Ascending aorta (tissue), 2 donors: ENCODE measurements around the gene SNX17. TPM values are rescaled to one million over a fixed set of nuclear protein-coding genes. Genes with fewer than 3 reads are reported as not detected.

Source experiments
- DNase-seq, 2 donors: peaks; one replicate each; pipeline ENCODE4 v3.0.0-alpha.2; 2019; ENCODE audit warnings: low spot score in 2 of 2
- H3K27ac ChIP-seq, 2 donors: fragments of 200-600 bp; sonication (generic); one replicate each; pipeline ENCODE4 v1.5.1; 2016 to 2017; ENCODE audit warnings: mild to moderate bottlenecking in 1 of 2
- H3K27me3 ChIP-seq: fragments of 200-600 bp; sonication (generic); one replicate; pipeline ENCODE4 v1.5.1; 2017
- H3K36me3 ChIP-seq, 2 donors: fragments of 200-600 bp; sonication (generic); one replicate each; pipeline ENCODE4 v1.5.1; 2016
- H3K4me1 ChIP-seq, 2 donors: fragments of 200-600 bp; sonication (generic); one replicate each; pipeline ENCODE4 v1.5.1; 2016 to 2017; ENCODE audit warnings: mild to moderate bottlenecking in 1 of 2
- H3K4me3 ChIP-seq, 2 donors: fragments of 200-600 bp; sonication (generic); one replicate each; pipeline ENCODE4 v1.5.1; 2016 to 2017; ENCODE audit warnings: mild to moderate bottlenecking in 1 of 2
- H3K9me3 ChIP-seq, 2 donors: fragments of 200-600 bp; sonication (generic); one replicate each; pipeline ENCODE4 v1.5.1; 2016
- intact Hi-C: fragments of 100-400 bp; cut with DNase I; formaldehyde crosslinking; loops from one replicate; pipeline ENCODE4 v1.15.1; 2023
- total RNA-seq: library from RNA; depleted of rRNA; stranded (reverse); fragments of >200 nt; gene quantifications from one replicate; pipeline ENCODE4 v1.1.0, GENCODE V29; 2016
- TF ChIP-seq, protein P1 (sequence below), 3 experiments: fragments of 200-600 bp in 2 of 3; fragments of 450-650 bp in 1 of 3; sonication (generic) in 2 of 3; IDR thresholded peaks; one replicate each; pipeline ENCODE4 v1.5.1; 2016 to 2019; ENCODE audit warnings: antibody characterized with exemption in 3 of 3, mild to moderate bottlenecking in 1 of 3, moderate library complexity in 1 of 3

SNX17 gene
- total RNA-seq, 1 donor from 2014 or later, result 94.0 TPM

DNA sequence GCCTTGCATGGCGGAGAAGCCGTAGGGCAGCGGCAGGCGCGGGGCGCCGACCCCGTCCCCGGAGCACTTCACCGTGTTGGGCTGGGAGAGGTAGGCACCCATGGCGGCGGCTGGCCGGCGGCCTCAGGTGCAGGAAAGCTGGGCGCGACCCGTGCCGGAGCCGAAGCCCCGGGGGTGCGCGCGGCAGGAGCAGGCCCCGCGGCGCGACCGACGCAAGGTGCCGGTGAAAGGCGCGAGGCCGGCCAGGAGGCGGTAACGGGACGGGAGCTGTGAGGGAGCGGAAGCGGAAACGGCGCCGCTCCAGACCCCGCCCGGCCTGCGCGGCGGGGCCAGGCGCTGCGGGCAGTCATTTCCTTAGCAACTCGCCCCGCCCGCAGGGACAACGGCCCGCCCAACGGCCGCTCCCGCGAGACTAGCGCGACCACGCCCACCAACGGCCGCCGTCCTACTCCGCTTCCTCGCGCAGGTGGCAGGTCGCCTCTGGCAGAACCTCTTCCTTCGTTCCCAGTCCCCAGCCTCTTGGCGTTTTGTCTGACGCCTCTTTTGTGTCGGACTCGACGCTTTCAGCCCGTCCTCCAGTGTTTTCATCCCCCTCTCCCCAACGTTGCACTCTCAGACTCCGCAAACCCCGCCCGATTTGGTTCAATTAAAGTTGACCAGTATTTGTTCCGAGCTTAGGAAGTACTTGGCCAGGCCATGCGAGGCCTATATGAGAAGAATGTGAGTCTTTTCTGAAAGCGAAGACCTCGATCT, 39.1 kb downstream of the SNX17 start, which contains the start of gene PPM1G:
TSS of gene PPM1G (minus strand) at position 271 of the 753 bp plus-strand sequence. CDS start at position 102, 169 bp downstream.
- H3K4me3 ChIP-seq, result peak within 1 kb of the TSS; percentile 96 to 97
- H3K27ac ChIP-seq, result peak within 1 kb of the TSS; percentile 80 to 91
- H3K4me1 ChIP-seq, result peaks cover 6 to 12% of the 10 kb centered on the region in 2 donors
- no peaks in the 10 kb centered on the region for H3K9me3 ChIP-seq
- no peaks in the 10 kb centered on the region for H3K27me3 ChIP-seq
- H3K36me3 ChIP-seq, result no peaks in the 10 kb centered on the region
- intact Hi-C loops, result loop anchor here (1.0 to 5.0 kb wide), 5 partner anchors 19 to 80 kb away; partner anchors contain the start of genes EIF2B4, IFT172, NRBP1 and SNX17
- peak; percentile 56 to 95 for DNase-seq
- TF ChIP-seq, protein P1, sequence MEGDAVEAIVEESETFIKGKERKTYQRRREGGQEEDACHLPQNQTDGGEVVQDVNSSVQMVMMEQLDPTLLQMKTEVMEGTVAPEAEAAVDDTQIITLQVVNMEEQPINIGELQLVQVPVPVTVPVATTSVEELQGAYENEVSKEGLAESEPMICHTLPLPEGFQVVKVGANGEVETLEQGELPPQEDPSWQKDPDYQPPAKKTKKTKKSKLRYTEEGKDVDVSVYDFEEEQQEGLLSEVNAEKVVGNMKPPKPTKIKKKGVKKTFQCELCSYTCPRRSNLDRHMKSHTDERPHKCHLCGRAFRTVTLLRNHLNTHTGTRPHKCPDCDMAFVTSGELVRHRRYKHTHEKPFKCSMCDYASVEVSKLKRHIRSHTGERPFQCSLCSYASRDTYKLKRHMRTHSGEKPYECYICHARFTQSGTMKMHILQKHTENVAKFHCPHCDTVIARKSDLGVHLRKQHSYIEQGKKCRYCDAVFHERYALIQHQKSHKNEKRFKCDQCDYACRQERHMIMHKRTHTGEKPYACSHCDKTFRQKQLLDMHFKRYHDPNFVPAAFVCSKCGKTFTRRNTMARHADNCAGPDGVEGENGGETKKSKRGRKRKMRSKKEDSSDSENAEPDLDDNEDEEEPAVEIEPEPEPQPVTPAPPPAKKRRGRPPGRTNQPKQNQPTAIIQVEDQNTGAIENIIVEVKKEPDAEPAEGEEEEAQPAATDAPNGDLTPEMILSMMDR (IDR thresholded peaks at IDR 0.05), result no peak

DNA sequence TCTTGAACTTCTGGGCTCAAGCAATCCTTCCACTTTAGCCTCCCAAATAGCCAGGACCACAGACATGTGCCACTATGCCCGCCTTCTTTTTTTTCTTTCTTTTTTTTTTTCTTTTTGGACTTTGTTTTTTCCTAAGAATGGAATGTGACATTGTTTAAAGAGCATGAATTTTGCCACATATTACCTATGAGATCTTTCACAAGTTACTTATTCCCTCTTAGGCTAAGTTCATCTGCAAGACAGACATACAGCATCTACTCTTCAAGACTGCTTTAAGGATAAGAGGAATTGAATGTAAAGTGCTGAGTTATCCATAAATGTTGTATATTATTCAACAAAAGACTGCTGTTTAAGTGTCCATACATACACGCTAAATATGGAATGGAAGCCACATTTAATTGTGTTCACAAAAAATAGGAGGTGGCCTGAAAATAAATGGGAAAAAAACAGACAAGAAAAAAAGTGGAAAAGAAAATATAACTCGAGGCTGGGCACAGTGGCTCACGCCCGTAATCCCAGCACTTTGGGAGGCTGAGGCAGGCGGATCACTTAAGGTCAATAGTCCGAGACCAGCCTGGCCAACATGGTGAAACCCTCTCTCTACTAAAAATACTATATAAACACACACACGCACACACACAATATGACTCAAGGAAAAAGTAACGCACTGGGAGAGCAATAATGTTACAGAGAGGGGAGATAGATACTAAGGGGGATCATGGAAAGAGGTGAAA, 42.2 kb downstream of the SNX17 start:
- no peak for DNase-seq
- no peak overlapping the region for H3K27ac ChIP-seq
- H3K9me3 ChIP-seq, result no peaks in the 10 kb centered on the region
- intact Hi-C loops, result no loop called here
- TF ChIP-seq, protein P1 (IDR thresholded peaks at IDR 0.05), result no peak
- H3K4me1 ChIP-seq, result peaks cover 5 to 12% of the 10 kb centered on the region in 2 donors
- H3K27me3 ChIP-seq, result no peaks in the 10 kb centered on the region
- no peaks in the 10 kb centered on the region for H3K36me3 ChIP-seq
- no peak overlapping the region for H3K4me3 ChIP-seq

DNA sequence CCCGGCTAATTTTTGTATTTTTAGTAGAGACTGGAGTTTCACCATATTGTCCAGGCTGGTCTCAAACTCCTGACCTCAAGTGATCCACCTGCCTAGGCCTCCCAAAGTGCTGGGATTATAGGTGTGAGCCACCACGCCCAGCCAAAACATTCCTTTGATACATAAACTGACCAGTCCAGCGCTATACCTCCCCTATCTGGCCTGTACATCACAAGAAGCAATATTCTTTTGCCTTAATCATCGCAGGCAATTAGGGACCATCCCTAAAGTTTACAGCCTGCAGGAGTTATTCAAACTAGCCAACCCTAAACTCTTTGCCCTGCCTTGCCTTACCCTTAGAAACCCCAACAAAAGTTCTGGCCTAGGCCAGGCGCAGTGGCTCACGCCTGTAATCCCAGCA, 45.7 kb downstream of the SNX17 start:
- intact Hi-C loops, result no loop called here
- TF ChIP-seq, protein P1 (IDR thresholded peaks at IDR 0.05), result no peak

DNA sequence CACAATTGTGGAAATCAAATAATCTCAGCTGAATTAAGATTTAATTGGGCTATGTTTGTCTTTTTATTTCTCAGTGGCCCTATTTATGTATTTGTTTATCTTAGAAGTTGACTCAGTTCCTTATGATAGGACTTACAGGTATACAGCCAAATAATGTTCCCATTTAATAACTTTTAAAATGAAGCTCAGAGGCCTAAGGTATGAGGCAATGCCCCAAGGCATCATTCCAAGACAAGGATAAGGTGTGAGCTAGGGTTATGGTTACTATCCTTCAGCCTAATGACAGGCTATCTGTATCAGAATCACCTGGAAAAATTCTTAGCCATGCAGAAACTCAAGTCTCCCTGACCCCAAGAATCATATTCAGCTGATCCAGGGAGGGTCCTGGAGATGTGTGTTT, 50.6 kb downstream of the SNX17 start:
- DNase-seq, result no peak
- Histone ChIP-seq H3K36me3 (no peaks in the 10 kb centered on the region), H3K4me3 (no peak overlapping the region), H3K9me3 (no peaks in the 10 kb centered on the region), H3K27me3 (no peaks in the 10 kb centered on the region), H3K27ac (no peak overlapping the region), H3K4me1 (no peaks in the 10 kb centered on the region)
- intact Hi-C loops, result no loop called here
- TF ChIP-seq, protein P1 (IDR thresholded peaks at IDR 0.05), result no peak

More for the DNA sequence above, 45.7 kb downstream of the SNX17 start:
- H3K4me3 ChIP-seq, result no peak overlapping the region
- H3K27ac ChIP-seq, result no peak overlapping the region
- no peaks in the 10 kb centered on the region for H3K9me3 ChIP-seq
- no peak for DNase-seq
- H3K27me3 ChIP-seq, result no peaks in the 10 kb centered on the region
- H3K4me1 ChIP-seq, result no peaks in the 10 kb centered on the region
- no peaks in the 10 kb centered on the region for H3K36me3 ChIP-seq

DNA sequence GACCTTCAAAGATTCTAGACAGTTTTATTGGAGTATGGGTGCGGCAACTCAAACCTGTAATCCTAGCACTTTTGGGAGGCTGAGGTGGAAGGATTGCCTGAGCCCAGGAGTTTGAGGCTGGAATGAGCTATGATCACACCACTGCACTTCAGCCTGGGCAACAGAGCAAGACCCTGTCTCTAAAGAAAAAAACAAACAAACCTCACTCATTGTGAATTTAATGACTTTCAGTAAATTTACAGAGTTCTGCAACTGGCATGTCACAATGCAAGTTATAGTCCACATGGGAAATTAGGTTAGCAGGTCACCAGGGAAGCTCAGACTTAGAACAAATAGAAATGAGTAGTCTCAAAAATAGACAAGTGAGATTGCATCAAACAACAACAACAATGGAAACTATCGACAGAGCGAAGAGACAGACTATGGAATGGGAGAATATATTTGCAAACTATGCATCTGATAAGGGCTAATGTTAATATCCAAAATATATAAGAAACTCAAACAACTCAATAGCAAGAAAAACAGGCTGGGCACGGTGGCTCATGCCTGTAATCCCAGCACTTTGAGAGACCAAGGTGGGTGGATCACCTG, 51.3 kb downstream of the SNX17 start:
- Histone ChIP-seq H3K27ac (no peak overlapping the region), H3K27me3 (no peaks in the 10 kb centered on the region), H3K36me3 (no peaks in the 10 kb centered on the region), H3K9me3 (no peaks in the 10 kb centered on the region), H3K4me3 (no peak overlapping the region), H3K4me1 (no peaks in the 10 kb centered on the region)
- TF ChIP-seq, protein P1 (IDR thresholded peaks at IDR 0.05), result no peak
- DNase-seq, result no peak
- intact Hi-C loops, result no loop called here
